GM19035 (cell line): Measurements from ENCODE around the gene IRGM.
"Not testable (repeated sequence)": the region's sequence is repeated elsewhere in the genome, so short reads cannot be mapped to it uniquely, and the experiment has no call there.

ENCODE experiments used
- ATAC-seq: cut with Tn5 transposase; IDR thresholded peaks from one replicate; pipeline ENCODE4 v1.9.1; 2021; ENCODE audit not compliant: unreplicated experiment

Gene IRGM, protein sequence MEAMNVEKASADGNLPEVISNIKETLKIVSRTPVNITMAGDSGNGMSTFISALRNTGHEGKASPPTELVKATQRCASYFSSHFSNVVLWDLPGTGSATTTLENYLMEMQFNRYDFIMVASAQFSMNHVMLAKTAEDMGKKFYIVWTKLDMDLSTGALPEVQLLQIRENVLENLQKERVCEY

DNA sequence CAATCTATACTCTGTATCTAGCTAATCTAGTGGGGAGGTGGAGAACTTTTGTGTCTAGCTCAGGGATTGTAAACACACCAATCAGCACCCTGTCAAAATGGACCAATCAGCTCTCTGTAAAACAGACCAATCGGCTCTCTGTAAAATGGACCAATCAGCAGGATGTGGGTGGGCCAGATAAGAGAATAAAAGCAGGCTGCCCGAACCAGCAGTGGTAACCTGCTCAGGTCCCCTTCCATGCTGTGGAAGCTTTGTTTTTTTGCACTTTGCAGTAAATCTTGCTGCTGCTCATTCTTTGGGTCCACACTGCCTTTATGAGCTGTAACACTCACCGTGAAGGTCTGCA is at the start of gene IRGM:
IRGM (plus strand) TSS at position 214 of the 346 bp plus-strand sequence. CDS start 1,603 bp downstream, outside the sequence.
- not testable (repeated sequence) for ATAC-seq

GRCh38 chr5:150797384-150797783 is 48.9 kb upstream of the IRGM start:
- no peak for ATAC-seq

DNA sequence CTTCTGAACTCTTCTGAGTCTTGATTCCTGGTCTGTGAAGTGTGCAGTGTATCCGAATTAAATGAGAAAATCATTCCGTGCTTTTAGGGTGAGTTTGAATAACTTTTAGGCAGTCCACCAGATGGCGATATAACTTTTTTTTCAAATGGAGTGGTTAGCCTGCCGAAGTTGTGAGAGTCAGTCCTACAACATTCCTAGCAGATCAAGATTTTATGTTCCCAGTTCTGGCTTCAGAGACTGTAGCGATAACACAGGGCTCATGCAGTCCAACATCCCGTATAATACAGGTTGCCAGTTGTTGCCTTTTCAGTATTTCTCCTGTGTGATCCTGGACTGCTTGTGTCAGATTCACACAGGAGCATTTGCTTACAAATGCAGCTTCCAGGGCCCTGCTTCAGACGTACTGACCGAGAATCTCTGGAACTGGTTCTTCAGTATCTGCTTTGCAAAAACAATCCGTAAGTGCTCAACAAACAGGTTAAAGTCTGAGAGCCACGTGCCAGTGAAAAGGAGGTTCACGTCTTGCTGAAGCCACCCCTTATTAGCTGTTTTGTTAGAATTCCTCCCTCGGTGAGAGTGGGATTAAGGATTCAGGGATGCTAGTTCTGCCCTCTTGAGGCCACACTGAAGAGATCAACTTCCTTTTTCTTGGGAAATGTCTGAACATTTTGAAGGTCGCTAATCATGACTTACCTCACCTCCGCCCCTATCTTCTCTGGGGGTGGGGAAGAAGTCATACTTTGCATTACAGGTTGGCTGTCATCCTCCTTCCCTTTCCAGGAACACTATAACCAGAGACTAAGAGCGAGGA is 45.0 kb upstream of the IRGM start:
- no peak for ATAC-seq

DNA sequence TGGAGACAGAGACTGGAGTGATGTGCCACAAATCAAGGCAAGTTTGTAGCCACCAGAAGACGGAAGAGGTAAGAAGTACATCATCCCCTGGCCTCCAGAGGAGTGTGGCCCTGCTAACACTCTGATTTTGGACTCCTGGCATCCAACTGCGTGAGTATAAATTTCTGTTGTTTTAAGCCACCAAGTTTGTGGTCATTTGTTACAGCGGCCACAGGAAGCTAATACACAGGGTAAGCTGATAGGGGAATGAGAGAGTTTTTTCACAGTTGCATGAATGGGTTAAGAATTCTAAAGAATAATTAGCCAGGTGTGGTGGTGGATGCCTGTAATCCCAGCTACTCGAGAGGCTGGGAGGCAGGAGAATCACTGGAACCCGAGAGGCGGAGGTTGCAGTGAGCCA is 41.9 kb upstream of the IRGM start:
- no peak for ATAC-seq

GRCh38 chr5:150809363-150809762 is 37.0 kb upstream of the IRGM start:
- no peak for ATAC-seq

- ATAC-seq = no peak
These were observed 31.3 kb upstream of the IRGM start for GRCh38 chr5:150815010-150815409.

- ATAC-seq = no peak
These were observed 29.4 kb upstream of the IRGM start for GRCh38 chr5:150816946-150817345.

DNA sequence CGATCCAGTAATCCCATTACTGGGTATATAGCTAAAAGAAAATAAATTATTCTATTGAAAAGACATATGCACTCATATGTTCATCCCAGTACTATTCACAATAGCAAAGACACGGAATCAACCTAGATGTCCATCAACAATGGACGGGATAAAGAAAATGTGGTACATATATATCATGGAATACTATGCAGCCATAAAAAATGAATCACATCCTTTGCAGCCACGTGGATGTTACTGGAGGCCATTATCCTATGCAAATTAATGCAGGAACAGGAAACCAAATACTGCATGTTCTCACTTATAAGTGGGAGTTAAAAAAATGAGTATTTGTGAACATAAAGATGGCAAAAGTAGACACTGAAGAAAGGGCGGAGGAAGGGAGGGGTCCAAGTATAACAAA is 16.6 kb upstream of the IRGM start:
- ATAC-seq = no peak

DNA sequence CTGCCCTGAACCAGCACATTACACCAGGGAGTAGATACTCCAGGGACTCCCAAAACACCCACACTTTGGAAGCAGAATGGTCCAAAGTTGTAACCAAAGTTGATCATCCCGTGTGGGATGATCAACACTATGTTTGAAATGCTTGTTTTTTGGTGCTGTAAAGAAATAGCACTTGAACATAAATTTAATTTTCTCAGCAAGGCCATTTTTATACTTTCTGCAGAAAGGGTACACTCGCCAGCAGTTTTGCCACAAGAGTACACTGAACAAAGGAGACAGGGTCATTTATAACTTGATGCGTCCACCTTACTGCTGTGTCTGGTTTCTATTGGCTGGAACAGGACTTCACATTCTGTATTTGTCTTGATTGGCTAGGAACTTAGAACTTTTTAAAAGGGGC is 14.5 kb upstream of the IRGM start:
- ATAC-seq = not testable (repeated sequence)

GRCh38 chr5:150836064-150836463 is 10.3 kb upstream of the IRGM start:
- ATAC-seq = no peak

DNA sequence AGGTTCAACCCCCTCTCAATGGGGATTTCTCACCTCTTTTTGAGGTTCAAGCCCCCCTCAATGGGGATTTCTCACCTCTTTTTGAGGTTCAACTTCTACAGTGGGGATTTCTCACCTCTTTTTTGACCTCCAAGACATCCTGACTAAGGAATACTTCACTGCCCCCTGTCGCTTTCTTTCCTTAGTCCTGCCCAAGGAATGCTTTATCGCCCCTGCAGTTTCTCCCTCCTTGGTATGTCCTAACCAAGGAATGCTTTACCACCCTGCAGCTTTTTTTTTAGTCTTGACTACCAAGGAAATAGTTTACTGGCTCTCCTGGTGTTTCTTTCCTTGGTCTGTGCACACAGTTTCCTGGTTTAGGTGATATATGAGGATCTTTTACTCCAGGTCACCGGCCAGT is 9.6 kb upstream of the IRGM start:
- ATAC-seq = no peak

- ATAC-seq = not testable (repeated sequence)
These were observed 999 bp upstream of the IRGM start for GRCh38 chr5:150845185-150845859.

DNA sequence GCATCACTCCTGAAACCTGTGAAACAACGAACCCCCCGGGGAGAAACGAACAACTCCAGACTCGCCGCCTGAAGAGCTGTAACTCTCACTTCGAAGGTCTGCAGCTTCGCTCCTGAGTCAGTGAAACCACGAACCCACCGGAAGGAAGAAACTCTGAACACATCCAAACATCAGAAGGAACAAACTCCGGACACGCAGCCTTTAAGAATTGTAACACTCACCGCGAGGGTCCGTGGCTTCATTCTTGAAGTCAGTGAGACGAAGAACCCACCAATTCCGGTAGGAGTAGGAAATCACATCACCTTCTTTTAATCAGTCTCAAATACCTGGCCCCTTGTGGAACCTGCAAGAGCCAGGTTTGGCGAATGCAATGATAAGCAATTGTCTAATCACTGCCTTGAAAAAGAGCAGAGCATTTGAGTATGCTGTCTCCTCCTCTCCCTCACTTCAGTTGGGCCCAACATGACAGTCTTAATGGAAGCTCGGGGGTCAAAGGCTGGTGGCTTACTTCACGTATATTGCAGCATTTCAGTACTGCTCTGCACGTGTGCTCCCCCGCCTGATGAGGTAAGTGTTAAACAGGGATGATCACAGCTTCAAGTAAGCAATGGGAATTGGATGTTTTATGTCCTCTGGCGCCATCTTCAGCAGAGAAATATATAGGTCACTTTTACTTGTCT is 473 bp downstream of the IRGM start:
- peak; percentile 94 for ATAC-seq

GRCh38 chr5:150847334-150847695 is 994 bp downstream of the IRGM start:
- ATAC-seq = no peak

DNA sequence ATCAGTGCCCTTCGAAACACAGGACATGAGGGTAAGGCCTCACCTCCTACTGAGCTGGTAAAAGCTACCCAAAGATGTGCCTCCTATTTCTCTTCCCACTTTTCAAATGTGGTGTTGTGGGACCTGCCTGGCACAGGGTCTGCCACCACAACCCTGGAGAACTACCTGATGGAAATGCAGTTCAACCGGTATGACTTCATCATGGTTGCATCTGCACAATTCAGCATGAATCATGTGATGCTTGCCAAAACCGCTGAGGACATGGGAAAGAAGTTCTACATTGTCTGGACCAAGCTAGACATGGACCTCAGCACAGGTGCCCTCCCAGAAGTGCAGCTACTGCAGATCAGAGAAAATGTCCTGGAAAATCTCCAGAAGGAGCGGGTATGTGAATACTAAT is 1.9 kb downstream of the IRGM start:
- no peak for ATAC-seq

- ATAC-seq = no peak
These were observed 4.7 kb downstream of the IRGM start for GRCh38 chr5:150851039-150851438.

DNA sequence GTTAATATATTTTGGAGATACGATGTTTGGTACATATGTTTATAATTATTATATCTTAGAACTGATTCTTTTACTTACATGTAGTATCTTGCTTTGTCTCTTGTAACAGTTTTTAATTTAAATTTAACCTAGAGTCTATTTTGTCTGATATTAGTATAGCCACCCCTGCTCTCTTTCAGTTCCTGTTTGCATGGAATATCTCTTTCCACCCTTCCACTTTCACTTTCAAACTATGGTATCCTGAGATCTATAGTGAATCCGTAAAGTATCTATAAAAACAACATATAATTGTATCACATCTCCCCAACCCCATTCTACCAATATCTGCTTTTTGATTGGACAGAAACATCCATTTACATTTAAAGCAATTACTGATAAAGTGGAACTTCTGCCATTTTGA is 7.2 kb downstream of the IRGM start:
- no peak for ATAC-seq

DNA sequence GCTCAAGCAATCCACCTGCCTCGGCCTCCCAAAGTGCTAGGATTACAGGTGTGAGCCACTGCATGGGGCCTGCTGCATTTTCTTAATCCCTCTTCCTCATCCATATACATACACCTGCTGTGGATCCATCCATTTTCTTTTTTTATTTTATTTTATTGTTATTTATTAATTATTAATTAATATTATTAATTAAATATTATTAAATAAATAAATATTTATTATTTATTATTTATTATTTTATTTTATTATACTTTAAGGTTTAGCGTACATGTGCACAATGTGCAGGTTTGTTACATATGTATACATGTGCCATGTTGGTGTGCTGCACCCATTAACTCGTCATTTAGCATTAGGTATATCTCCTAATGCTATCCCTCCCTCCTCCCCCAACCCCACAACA is 10.4 kb downstream of the IRGM start:
- ATAC-seq = not testable (repeated sequence)

DNA sequence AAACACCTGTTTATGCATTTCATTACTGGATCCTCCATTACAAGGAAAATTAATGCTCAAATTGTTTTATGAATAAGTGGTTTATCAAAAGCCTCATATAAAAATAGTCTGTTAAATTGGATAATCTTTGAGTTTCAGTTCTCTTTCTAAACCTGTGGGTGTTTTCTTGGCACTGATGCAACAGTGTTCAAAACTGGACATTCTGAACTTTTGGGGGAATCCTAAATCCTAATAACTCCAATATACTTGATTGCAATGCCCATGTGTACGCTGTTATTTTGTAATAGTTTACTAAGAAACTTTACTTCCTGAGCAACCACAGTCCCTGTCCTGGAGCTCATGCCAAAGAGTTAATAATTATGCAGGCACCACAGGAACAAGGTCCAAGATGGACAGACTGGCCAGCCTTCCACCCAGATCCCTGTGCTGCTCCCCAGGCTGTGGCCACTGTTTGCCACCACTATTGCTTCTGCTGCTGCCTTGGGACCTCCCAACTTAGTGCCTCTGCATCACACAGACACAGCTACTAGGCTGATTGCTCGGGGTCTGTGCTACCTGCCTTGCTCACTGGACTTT is 14.0 kb downstream of the IRGM start:
- no peak for ATAC-seq

- no peak for ATAC-seq
These were observed 15.7 kb downstream of the IRGM start for GRCh38 chr5:150862070-150862469.

DNA sequence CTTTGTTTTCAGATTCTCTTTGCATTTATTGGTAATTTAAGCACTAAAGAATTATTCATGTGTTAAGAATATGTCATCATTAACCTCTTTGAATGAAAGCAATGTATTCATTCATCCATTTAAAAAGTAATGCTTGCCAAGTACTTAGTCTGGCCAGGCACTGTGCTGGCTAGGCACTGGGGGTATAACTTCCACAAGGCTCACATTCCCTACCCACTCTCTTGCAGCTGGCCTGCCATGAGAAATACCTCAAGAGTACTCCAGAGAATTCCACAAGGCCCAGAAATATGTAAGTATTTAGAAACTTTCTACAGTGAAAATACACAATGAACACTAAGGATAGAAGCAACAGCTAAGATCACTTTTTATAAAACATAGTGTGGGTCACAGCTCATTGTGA is 33.0 kb downstream of the IRGM start:
- ATAC-seq = no peak
